Stimulated activated CD8-positive, alpha-beta memory T cell treated with anti-CD3 and anti-CD28 coated beads, Interleukin-12 subunit alpha, Interleukin-12 subunit beta, amount 100 ng/mL, for 24 hours (primary cell): ENCODE results near the gene FAM117A.
"Not testable (repeated sequence)": the region's sequence is repeated elsewhere in the genome, so short reads cannot be mapped to it uniquely, and the experiment has no call there.

Experiments
- DNase-seq: peaks from one replicate; pipeline ENCODE4 v3.0.0-alpha.2; 2020; ENCODE audit errors: extremely low read depth

FAM117A gene

DNA sequence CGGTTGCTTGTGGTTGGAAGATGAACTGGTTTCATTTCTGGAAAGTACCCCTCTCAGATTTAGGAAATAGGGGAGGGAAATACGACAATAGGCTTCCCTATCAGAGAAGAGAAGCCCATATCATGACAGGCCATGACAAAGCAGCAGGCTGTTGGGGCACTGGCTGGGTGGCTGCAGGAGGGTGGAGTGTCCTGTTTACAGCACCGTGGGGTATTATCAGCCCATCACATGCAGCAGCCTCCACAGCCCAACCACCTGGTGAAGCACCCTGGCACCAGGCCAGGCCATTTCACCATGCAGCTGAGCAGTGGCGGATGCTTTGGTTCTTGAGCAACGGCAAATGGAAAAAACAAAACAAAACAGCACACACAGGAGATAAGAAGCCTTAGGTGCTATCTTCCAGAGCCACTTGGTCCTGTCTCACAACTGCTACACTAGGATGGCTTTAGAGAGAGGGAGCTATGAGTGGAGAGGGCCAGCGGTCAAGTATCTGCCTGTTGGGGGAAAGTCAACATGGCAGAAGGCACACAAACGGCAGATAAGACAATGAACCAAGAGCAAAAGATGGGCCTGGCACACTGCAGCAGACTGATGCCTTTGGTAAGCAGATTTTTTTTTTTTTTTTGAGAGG, 24.2 kb downstream of the FAM117A start:
- DNase-seq, result no peak

- no peak for DNase-seq
These were observed 25.3 kb downstream of the FAM117A start for GRCh38 chr17:49738456-49739163.

- no peak for DNase-seq
These were observed 29.1 kb downstream of the FAM117A start for GRCh38 chr17:49734515-49735490.

- no peak for DNase-seq
These were observed 32.5 kb downstream of the FAM117A start for GRCh38 chr17:49731435-49731831.

DNA sequence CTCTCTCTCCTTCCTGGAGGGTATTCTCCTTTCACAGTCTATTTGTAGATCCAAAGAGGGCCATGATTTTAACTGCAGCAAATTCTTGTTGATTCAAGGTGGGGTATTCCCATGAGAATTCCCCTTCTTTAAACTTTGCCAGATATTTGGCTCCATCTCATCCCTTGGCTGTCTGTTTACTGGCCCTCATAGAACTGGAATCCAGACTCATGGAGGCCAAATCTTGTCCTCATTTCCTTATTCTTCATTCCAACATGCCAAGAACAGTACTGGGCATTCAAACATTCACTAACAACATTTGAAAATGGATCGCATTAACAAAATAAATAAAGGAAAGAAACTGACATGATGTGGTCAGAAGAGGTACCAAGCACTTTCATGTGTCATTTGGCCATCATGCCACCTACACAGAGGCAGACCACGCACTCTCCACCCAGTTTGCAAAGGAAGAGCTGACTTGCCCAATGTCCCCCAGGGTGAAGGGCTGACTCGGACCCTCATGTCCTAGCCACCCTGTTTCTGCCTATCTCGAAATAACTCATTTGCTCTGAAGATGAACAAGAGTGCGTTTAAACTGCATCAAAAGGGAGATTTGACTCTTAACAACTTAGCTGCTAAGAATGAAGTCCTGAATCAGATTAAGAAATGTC, 33.0 kb downstream of the FAM117A start:
- no peak for DNase-seq

DNA sequence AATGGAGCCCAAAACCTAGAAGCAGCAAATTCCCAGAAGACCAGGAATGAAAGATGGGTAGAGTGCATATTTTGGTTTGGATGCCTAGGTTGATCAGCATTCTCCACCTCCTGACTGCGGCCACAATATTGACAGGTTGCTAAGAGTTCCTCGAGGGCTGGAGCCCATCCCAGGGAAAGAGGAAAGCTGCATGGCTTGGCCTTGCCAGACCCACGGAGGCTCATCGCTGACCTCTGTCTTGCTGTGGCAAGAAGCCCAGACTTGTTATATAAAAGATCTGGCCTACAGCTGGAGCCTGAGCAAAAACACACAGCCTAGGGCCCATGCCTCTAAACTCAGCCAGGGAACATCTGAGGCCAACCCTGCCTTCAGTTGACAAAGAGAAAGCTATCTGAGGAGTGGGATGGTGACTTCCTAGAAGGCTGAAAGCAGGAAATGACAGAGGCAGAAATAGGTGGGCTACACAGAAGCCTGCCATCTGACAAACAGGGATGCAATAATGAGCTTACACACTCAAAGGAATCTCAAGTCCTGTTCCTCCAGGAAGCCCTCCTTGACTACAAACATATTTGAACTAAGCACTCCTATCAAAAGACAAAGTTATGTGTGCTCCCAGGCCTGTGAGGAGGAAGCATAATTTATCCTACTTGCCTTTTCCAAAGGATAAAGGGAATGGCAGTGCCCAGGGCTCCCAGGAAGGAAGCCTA, 33.7 kb downstream of the FAM117A start:
- DNase-seq, result no peak

- no peak for DNase-seq
These were observed 34.9 kb downstream of the FAM117A start for GRCh38 chr17:49729069-49729468.

DNA sequence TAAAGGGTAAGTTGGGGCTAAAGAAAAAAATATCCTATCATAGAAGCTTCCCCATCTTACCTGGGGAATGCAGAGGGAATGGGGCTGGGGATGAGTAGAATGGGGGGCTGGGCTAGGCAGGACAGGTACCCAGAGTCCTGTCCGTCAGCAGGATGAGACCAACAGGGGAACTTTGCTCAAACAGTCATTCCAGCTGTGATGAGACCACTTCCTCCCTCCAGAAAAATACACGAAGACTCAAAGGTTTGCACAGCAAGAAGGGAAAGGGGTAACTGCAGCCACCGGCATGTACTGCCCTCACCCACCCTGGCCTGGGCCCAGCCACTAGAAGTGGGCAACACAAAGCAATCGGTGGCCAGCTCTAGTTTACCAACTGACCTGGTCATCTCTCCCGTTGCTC, 35.5 kb downstream of the FAM117A start:
- no peak for DNase-seq

- DNase-seq, result no peak
These were observed 36.6 kb downstream of the FAM117A start for GRCh38 chr17:49727380-49727779.

- no peak for DNase-seq
These were observed 38.3 kb downstream of the FAM117A start for GRCh38 chr17:49725452-49726130.

GRCh38 chr17:49724552-49724951, 39.4 kb downstream of the FAM117A start:
- DNase-seq, result not testable (repeated sequence)

GRCh38 chr17:49723423-49723822, 40.5 kb downstream of the FAM117A start:
- DNase-seq, result no peak

DNA sequence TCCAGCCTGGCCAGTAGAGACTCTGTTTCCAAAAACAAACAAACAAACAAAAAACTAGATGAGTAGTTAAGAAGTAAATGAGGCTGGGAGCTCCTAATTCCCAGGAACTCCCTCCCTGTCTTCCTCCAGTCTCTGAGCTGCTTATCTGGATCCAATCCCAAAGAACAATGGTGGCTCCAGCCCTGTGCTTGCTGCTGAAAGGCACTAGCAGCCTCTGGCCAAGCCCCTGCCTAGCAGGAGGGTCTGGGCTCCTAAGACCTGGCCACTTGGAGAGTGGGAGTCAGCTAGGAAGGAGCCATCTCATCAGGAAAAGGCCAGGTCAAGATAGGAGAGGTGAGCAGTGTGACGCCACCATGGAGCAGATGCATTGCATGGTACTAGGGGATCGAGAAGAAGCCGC, 41.9 kb downstream of the FAM117A start:
- no peak for DNase-seq

GRCh38 chr17:49717371-49717861, 46.5 kb downstream of the FAM117A start:
- DNase-seq, result no peak

GRCh38 chr17:49716668-49717364, 47.1 kb downstream of the FAM117A start:
- no peak for DNase-seq

DNA sequence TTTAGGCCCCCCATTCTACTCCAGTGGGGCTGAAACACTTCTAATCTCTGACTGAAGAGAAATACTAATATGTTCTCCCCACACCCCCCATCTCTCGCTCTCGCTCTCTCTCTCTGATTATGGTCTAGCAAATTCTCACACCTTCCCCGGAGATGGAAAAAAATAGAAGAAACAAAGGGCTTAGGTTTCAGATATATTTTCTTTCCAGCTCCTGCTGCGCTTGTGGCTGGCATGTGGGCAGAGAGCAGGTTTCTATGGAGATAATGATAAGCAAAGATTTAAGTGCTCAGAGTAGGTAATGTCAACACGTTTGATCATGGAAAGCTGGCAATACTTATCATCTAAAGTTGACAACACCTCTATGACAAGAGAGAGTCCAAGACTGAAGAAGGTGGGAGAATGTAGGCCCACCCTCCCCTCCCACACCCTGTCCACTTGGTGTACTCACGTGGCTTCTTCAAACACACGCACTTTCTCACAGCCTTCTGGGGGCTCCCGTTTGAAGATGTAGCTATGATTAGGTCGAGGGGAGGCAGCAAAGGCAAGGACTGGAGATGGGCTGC, 48.1 kb downstream of the FAM117A start:
- no peak for DNase-seq

GRCh38 chr17:49715216-49715615, 48.7 kb downstream of the FAM117A start:
- no peak for DNase-seq

DNA sequence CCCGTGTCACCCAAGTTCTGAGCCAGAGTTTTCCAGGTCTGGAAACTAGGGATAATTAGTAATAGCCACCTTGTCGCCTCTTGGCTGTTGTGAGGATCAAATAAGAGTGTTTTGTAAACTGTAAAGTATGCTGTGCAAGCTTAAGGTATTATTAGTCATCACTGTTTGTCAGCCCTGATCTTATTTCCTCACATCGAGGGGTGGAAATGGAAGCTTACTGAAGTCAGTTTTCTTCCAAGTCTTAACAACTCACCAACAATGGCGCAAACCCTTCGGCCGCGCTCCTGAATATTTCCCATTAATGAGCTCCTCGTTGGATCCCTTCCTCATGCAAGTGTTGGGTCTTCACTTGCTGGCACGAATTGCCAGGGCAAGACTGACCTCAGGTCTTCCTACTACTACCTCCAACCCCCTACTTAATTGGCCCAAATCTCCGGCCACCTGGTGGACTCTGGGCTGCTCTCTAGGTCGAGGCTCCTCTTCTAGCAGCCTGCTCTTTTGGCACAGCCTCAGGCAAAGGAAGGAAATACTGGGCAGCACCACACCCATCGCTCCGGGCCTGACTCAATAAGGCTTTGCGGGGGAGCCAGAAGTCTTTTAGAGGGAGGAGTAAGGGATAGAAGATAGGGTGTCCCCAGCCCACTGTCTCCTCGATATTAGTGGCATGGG, 55.3 kb downstream of the FAM117A start:
- DNase-seq, result no peak
